HCT116 (cell line): ENCODE results near the gene HIVEP3. TPM values are rescaled to one million over a fixed set of nuclear protein-coding genes. Genes with fewer than 3 reads are reported as not detected.

Experiments used
- ATAC-seq: fragments of 200-7000 bp; cut with Tn5 transposase; 2 replicates; pipeline ENCODE4 v1.9.1; 2020; ENCODE audit warnings: mild to moderate bottlenecking, moderate library complexity
- BruUV-seq: library from RNA; stranded (reverse); fragments of 400-500 nt; replicated peaks from 2 replicates; lab custom pipeline; 2021; lab: Mats Ljungman, UMichigan
- CTCF ChIA-PET: fragments of 300-600 bp; sonication (Branson Sonifier 250); formaldehyde crosslinking; loops from one replicate; lab custom pipeline; 2021; ENCODE audit warnings: antibody characterized with exemption; lab: Charles Lee
- POLR2A ChIA-PET: fragments of 300-600, 350-600 bp; sonication (Branson Sonifier 250); formaldehyde crosslinking; loops from one replicate; lab custom pipeline; 2021; ENCODE audit warnings: antibody characterized with exemption; lab: Charles Lee
- RAD21 ChIA-PET, 2 experiments: fragments of 300-600 bp; sonication (Branson Sonifier 250); formaldehyde crosslinking; loops; one replicate each; lab custom pipeline; 2023; ENCODE audit warnings: low total read pairs in 2 of 2; ENCODE audit not compliant: uncharacterized antibody in 2 of 2, unreplicated experiment in 2 of 2, low non-redundant PET in 1 of 2; lab: Charles Lee
- DNase-seq: peaks from one replicate; pipeline ENCODE4 v3.0.0-alpha.2; 2010; ENCODE audit warnings: low read depth, low spot score
- H2AFZ ChIP-seq: fragments of 200-600 bp; shearing (Covaris generic), sonication (generic); 2 replicates; pipeline ENCODE4 v1.6.1; 2017; ENCODE audit warnings: low read depth, mixed run types, mixed read lengths, antibody characterized with exemption, low read length; ENCODE audit not compliant: poor library complexity, severe bottlenecking
- H3K27ac ChIP-seq: 2 replicates; pipeline ENCODE4 v1.5.1; 2012; ENCODE audit warnings: low read depth, low read length
- H3K27me3 ChIP-seq: fragments of 200-600 bp; sonication (generic); 2 replicates; pipeline ENCODE4 v1.6.1; 2016; ENCODE audit warnings: mixed run types, low read length, mixed read lengths; ENCODE audit not compliant: insufficient read depth
- H3K36me3 ChIP-seq, 2 experiments: fragments of 200-500 bp in 1 of 2; fragments of 200-600 bp in 1 of 2; sonication (Bioruptor generic) in 1 of 2; sonication (generic) in 1 of 2; 2 replicates each; pipeline versions ENCODE4 v1.5.1 to v1.6.1; 2014 to 2016; ENCODE audit warnings: low read length in 2 of 2, inconsistent platforms in 1 of 2, mixed read lengths in 1 of 2, mixed run types in 1 of 2; ENCODE audit not compliant: insufficient read depth in 2 of 2, control insufficient read depth in 1 of 2
- H3K4me1 ChIP-seq, 2 experiments: fragments of 200-600 bp in 1 of 2; sonication (generic) in 1 of 2; 2 replicates each; pipeline versions ENCODE4 v1.5.1 to v1.6.1; 2012 to 2017; ENCODE audit warnings: low read length in 2 of 2, inconsistent platforms in 1 of 2, mild to moderate bottlenecking in 1 of 2, mixed read lengths in 1 of 2, mixed run types in 1 of 2, moderate library complexity in 1 of 2; ENCODE audit not compliant: insufficient read depth in 2 of 2, control insufficient read depth in 1 of 2
- H3K4me2 ChIP-seq: fragments of 200-600 bp; sonication (generic); 2 replicates; pipeline ENCODE4 v1.6.1; 2017; ENCODE audit warnings: mixed run types, low read length, mixed read lengths
- H3K4me3 ChIP-seq, 2 experiments: fragments of 200-600 bp in 1 of 2; sonication (generic) in 1 of 2; replicated peaks in 1 of 2; 2 replicates each; pipeline ENCODE4 v1.5.1; 2011 to 2016; ENCODE audit warnings: low read length in 2 of 2, control low read depth in 1 of 2, low read depth in 1 of 2, mild to moderate bottlenecking in 1 of 2, mixed read lengths in 1 of 2, mixed run types in 1 of 2
- H3K79me2 ChIP-seq: fragments of 200-600 bp; sonication (generic); 2 replicates; pipeline ENCODE4 v1.6.1; 2017; ENCODE audit warnings: mild to moderate bottlenecking, mixed run types, low read length, moderate library complexity, mixed read lengths; ENCODE audit not compliant: insufficient read depth
- H3K9ac ChIP-seq: fragments of 200-600 bp; sonication (generic); 2 replicates; pipeline ENCODE4 v1.6.1; 2016; ENCODE audit warnings: low read length, mixed read lengths
- H3K9me2 ChIP-seq: fragments of 200-600 bp; sonication (generic), shearing (Covaris generic); 2 replicates; pipeline ENCODE4 v1.6.1; 2017; ENCODE audit warnings: mixed run types, mild to moderate bottlenecking, moderate library complexity; ENCODE audit not compliant: insufficient read depth
- H3K9me3 ChIP-seq, 2 experiments: fragments of 200-500 bp in 1 of 2; fragments of 200-600 bp in 1 of 2; sonication (Bioruptor generic) in 1 of 2; sonication (generic) in 1 of 2; 2 replicates each; pipeline ENCODE4 v1.6.1; 2014 to 2017; ENCODE audit warnings: low read length in 2 of 2, mixed read lengths in 2 of 2, inconsistent platforms in 1 of 2, low read depth in 1 of 2, mild to moderate bottlenecking in 1 of 2, mixed run types in 1 of 2, moderate library complexity in 1 of 2; ENCODE audit not compliant: control insufficient read depth in 1 of 2, insufficient read depth in 1 of 2
- H4K20me1 ChIP-seq: fragments of 200-600 bp; sonication (generic), shearing (Covaris generic); 2 replicates; pipeline ENCODE4 v1.6.1; 2017; ENCODE audit warnings: mixed run types, mild to moderate bottlenecking, moderate library complexity; ENCODE audit not compliant: insufficient read depth
- CEBPB ChIP-seq: IDR thresholded peaks from 2 replicates; pipeline ENCODE4 v1.6.1; 2012; ENCODE audit warnings: low read depth
- EGR1 ChIP-seq: IDR thresholded peaks from 2 replicates; pipeline ENCODE4 v1.6.1; 2012; ENCODE audit warnings: low read depth
- EZH2 ChIP-seq: fragments of 200-600 bp; sonication (generic); IDR thresholded peaks from 2 replicates; pipeline ENCODE4 v1.6.1; 2017; ENCODE audit warnings: antibody characterized with exemption, mixed run types
- EZH2phosphoT487 ChIP-seq: fragments of 200-600 bp; IDR thresholded peaks from 2 replicates; pipeline ENCODE4 v1.6.1; 2018; ENCODE audit warnings: antibody characterized with exemption, borderline replicate concordance
- POLR2A ChIP-seq: IDR thresholded peaks from 2 replicates; pipeline ENCODE4 v1.7.0; 2011; ENCODE audit warnings: borderline replicate concordance; ENCODE audit not compliant: insufficient read depth, insufficient read length; ENCODE audit errors: extremely low read depth
- POLR2AphosphoS5 ChIP-seq: IDR thresholded peaks from 2 replicates; pipeline ENCODE4 v1.6.1; 2011; ENCODE audit warnings: mild to moderate bottlenecking, low read depth, low read length, moderate library complexity
- REST ChIP-seq: IDR thresholded peaks from 2 replicates; pipeline ENCODE4 v1.6.1; 2012; ENCODE audit warnings: low read depth
- SIN3A ChIP-seq: IDR thresholded peaks from 2 replicates; pipeline ENCODE4 v1.6.1; 2012; ENCODE audit warnings: low read depth
- ZNF274 ChIP-seq: fragments of 200-500 bp; sonication (Bioruptor generic); IDR thresholded peaks from 2 replicates; pipeline ENCODE4 v1.6.1; 2014; ENCODE audit warnings: mild to moderate bottlenecking, low read depth, low read length, inconsistent platforms
- intact Hi-C: fragments of 100-400 bp; cut with micrococcal nuclease; formaldehyde crosslinking; loops from 2 replicates; pipeline ENCODE4 v1.10.0; 2022
- total RNA-seq: library from RNA; stranded (reverse); gene quantifications from one replicate; pipeline ENCODE4 v1.2.1, GENCODE V29; 2021; ENCODE audit not compliant: unreplicated experiment
- TF ChIP-seq, protein P1 (sequence below): IDR thresholded peaks from 2 replicates; pipeline ENCODE4 v1.6.1; 2011; ENCODE audit warnings: mild to moderate bottlenecking, low read length, moderate library complexity; ENCODE audit not compliant: insufficient replicate concordance; ENCODE audit errors: extremely low read depth

Gene HIVEP3
- total RNA-seq, 1 experiment from 2014 or later = 7.1 TPM

DNA sequence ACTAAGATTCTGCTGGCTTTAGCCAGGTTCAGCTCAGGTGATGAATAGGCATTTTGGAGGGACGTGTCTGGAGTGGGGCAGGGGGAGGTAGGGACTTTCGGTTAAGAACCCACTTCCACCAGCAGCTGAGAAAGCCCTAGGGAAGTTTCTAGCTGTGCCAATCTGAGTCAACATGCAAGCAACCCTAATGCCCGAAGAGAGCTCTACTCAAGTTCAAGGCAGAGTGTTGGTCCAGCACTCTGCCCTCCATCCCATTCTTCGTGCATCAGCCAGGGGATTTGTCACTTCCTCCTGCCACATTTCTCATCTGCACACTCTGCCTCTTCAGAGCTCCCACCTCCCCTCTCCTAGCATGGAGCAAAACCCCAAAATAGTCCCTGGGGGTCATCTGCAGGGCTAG, 208.8 kb downstream of the HIVEP3 start (continued):
- no peak for TF ChIP-seq REST
- TF ChIP-seq ZNF274 = no peak
- no peak for TF ChIP-seq EGR1
- TF ChIP-seq POLR2A = no peak
- TF ChIP-seq, protein P1, sequence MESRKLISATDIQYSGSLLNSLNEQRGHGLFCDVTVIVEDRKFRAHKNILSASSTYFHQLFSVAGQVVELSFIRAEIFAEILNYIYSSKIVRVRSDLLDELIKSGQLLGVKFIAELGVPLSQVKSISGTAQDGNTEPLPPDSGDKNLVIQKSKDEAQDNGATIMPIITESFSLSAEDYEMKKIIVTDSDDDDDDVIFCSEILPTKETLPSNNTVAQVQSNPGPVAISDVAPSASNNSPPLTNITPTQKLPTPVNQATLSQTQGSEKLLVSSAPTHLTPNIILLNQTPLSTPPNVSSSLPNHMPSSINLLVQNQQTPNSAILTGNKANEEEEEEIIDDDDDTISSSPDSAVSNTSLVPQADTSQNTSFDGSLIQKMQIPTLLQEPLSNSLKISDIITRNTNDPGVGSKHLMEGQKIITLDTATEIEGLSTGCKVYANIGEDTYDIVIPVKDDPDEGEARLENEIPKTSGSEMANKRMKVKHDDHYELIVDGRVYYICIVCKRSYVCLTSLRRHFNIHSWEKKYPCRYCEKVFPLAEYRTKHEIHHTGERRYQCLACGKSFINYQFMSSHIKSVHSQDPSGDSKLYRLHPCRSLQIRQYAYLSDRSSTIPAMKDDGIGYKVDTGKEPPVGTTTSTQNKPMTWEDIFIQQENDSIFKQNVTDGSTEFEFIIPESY = no peak
- TF ChIP-seq CEBPB = no peak
- TF ChIP-seq POLR2AphosphoS5 = no peak
- TF ChIP-seq EZH2phosphoT487 = no peak
- no peak for TF ChIP-seq SIN3A
- TF ChIP-seq, all 23 proteins: peak for 0

GRCh38 chr1:41709331-41709730, 209.4 kb downstream of the HIVEP3 start:
- H3K4me2 ChIP-seq = no peak overlapping the region
- intact Hi-C loops = no loop called here
- CTCF ChIA-PET = no interaction called here
- TF ChIP-seq EZH2 = no peak
- TF ChIP-seq EZH2phosphoT487 = no peak
- BruUV-seq = no TSS peak
- no peak overlapping the region for H3K9ac ChIP-seq
- no peaks in the 10 kb centered on the region for H3K27me3 ChIP-seq
- no peak for DNase-seq
- no peaks in the 10 kb centered on the region for H4K20me1 ChIP-seq
- no peaks in the 10 kb centered on the region for H3K9me2 ChIP-seq
- no peak overlapping the region for H3K4me3 ChIP-seq
- no peak for ATAC-seq
- H3K4me1 ChIP-seq = peaks cover 4 to 18% of the 10 kb centered on the region in 2 experiments; a peak in 3 of 4 replicates
- H3K36me3 ChIP-seq = no peaks in the 10 kb centered on the region
- H3K9me3 ChIP-seq = no peaks in the 10 kb centered on the region
- no peak overlapping the region for H3K27ac ChIP-seq
- POLR2A ChIA-PET = no interaction called here
- no peaks in the 10 kb centered on the region for H3K79me2 ChIP-seq
- H2AFZ ChIP-seq = no peak overlapping the region
- RAD21 ChIA-PET = no interaction called here
